SK-N-MC (cell line): ENCODE results near the gene ZFR2.

Source experiments
- FOXP2 ChIP-seq: optimal IDR thresholded peaks from 2 replicates; pipeline ENCODE3; 2011; ENCODE audit warnings: mild to moderate bottlenecking, moderate library complexity; ENCODE audit not compliant: insufficient read depth; ENCODE audit errors: extremely low read length, control extremely low read depth
- POLR2AphosphoS5 ChIP-seq: IDR thresholded peaks from 2 replicates; pipeline ENCODE4 v1.6.1; 2012; ENCODE audit warnings: mild to moderate bottlenecking, low read depth, low read length, borderline replicate concordance

DNA sequence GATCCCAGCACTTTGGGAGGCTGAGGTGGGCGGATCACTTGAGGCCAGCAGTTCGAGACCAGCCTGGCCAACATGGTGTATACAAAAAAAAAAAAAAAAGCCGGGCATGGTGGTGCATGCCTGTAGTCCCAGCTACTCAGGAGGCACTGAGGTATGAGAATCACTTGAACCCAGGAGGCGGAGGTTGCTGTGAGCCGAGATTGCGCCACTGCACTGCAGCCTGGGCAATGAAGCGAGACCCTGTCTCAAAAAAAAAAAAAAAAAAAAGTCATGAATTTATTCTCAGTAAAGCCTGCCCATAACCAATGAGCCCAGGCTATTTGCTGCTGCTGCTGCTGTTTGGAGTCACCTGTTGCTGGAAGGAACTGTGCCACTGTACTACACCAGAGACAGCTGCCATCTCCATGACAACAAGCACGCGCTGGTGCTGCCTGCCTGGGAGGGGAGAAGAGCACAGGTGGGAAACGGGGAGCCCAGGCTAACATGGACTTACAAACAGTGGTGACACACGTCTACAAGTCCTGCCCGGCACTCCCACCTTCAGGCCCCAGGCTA, 11.3 kb downstream of the ZFR2 start:
- TF ChIP-seq FOXP2 (no peak), POLR2AphosphoS5 (no peak)
